ENCODE results near the gene C2orf68. TPM values are rescaled to one million over a fixed set of nuclear protein-coding genes. Genes with fewer than 3 reads are reported as not detected.

Gene C2orf68
- total and polyA plus RNA-seq, 2 of the 13 experiments (the other 11 are each of a cell fraction or from before 2014, with no cell fraction given), result 47.1 to 77.4 TPM

GRCh38 chr2:85601771-85602475 is 9.9 kb downstream of the C2orf68 start (continued):
- no peak for TF ChIP-seq CBX2 (IDR thresholded peaks at IDR 0.05; ENCODE audit: low read depth, low read length)
- TF ChIP-seq CBX2 (CRISPR knock-in tag; IDR thresholded peaks at IDR 0.05; ENCODE audit: low read depth), result no peak
- peak; percentile 39; the same call in 1 of the 2 replicates for TF ChIP-seq GZF1 (CRISPR knock-in tag; IDR thresholded peaks at IDR 0.05)
- peak; percentile 11; the same call in 1 of the 2 replicates for TF ChIP-seq CHD2 (IDR thresholded peaks at IDR 0.05; ENCODE audit: low read depth, low read length)
- 0 out of 2 replicates have a peak, but pooled peaks have one; percentile 25 for TF ChIP-seq YEATS2 (CRISPR knock-in tag; IDR thresholded peaks at IDR 0.05; ENCODE audit: borderline replicate concordance)
- TF ChIP-seq ZNF569 (CRISPR knock-in tag; IDR thresholded peaks at IDR 0.05; ENCODE audit: borderline replicate concordance), result no peak
- peak; percentile 42 for TF ChIP-seq TFE3 (CRISPR knock-in tag; IDR thresholded peaks at IDR 0.05)
- TF ChIP-seq GFI1 (CRISPR knock-in tag; IDR thresholded peaks at IDR 0.05; ENCODE audit: borderline replicate concordance), result 0 out of 2 replicates have a peak, but pooled peaks have one; percentile 29
- TF ChIP-seq ATF7-NPFF (CRISPR knock-in tag; IDR thresholded peaks at IDR 0.05; ENCODE audit: low read depth), result no peak
- TF ChIP-seq ZNF382 (CRISPR knock-in tag; IDR thresholded peaks at IDR 0.05; ENCODE audit: borderline replicate concordance), result no peak
- TF ChIP-seq PREB (CRISPR knock-in tag; IDR thresholded peaks at IDR 0.05), result no peak
- TF ChIP-seq ZBTB25 (CRISPR knock-in tag; IDR thresholded peaks at IDR 0.05), result no peak
- 0 out of 2 replicates have a peak, but pooled peaks have one; percentile 43 for TF ChIP-seq ZNF784 (CRISPR knock-in tag; IDR thresholded peaks at IDR 0.05; ENCODE audit: borderline replicate concordance)
- no peak for TF ChIP-seq SOX6 (IDR thresholded peaks at IDR 0.05)
- TF ChIP-seq SOX6 (CRISPR knock-in tag; IDR thresholded peaks at IDR 0.05), result peak; percentile 38; the same call in 1 of the 2 replicates
- no peak for TF ChIP-seq DZIP1 (CRISPR knock-in tag; IDR thresholded peaks at IDR 0.05)
- TF ChIP-seq ZBTB39 (CRISPR knock-in tag; IDR thresholded peaks at IDR 0.05), result 0 out of 2 replicates have a peak, but pooled peaks have one; percentile 0
